Head of caudate nucleus (tissue), 42 donors: ENCODE measurements around the gene IMPDH2.
"Not testable (repeated sequence)": the region's sequence is repeated elsewhere in the genome, so short reads cannot be mapped to it uniquely, and the experiment has no call there.

ENCODE experiments used
- DNase-seq, 42 donors: peaks; one replicate each; pipeline versions ENCODE4 v3.0.0 to v3.0.0-alpha.2; 2020 to 2021; ENCODE audit warnings: mixed read lengths in 7 of 42
- intact Hi-C: fragments of 100-400 bp; cut with DNase I; formaldehyde crosslinking; loops from one replicate; pipeline ENCODE4 v1.15.0; 2022

IMPDH2 gene

GRCh38 chr3:49012441-49013017 is 16.7 kb downstream of the IMPDH2 start:
- intact Hi-C loops = no loop called here
- no peak for DNase-seq

GRCh38 chr3:49009396-49009795 is 19.8 kb downstream of the IMPDH2 start:
- DNase-seq = no peak
- intact Hi-C loops = no loop called here

- DNase-seq, intact Hi-C loops: not testable (repeated sequence)
Measured at GRCh38 chr3:49008627-49009026, 20.6 kb downstream of the IMPDH2 start.

- peak; percentile 43 to 92 (median 83) for DNase-seq
- intact Hi-C loops = no loop called here
Measured at GRCh38 chr3:49007771-49008528, 21.2 kb downstream of the IMPDH2 start.

- intact Hi-C loops = no loop called here
- peak; percentile 86 to 98 (median 94) for DNase-seq
Measured at GRCh38 chr3:49007068-49007770, 22.0 kb downstream of the IMPDH2 start, which contains the start of gene WDR6. Gene WDR6 (plus strand): TSS chr3:49007391. CDS start chr3:49007432, 41 bp downstream.

- peak in 18 of 42 donors; percentile 28 to 66 (median 42) for DNase-seq
- intact Hi-C loops = no loop called here
Measured at GRCh38 chr3:49006408-49007067, 22.7 kb downstream of the IMPDH2 start.

GRCh38 chr3:49005998-49006397 is 23.2 kb downstream of the IMPDH2 start:
- intact Hi-C loops = no loop called here
- DNase-seq = no peak

GRCh38 chr3:49005303-49005680 is 23.9 kb downstream of the IMPDH2 start:
- intact Hi-C loops = no loop called here
- no peak for DNase-seq

- intact Hi-C loops = no loop called here
- DNase-seq = peak in 6 of 42 donors; percentile 42 to 66 (median 57)
Measured at GRCh38 chr3:49004352-49005302, 24.6 kb downstream of the IMPDH2 start.

GRCh38 chr3:49001155-49001554 is 28.0 kb downstream of the IMPDH2 start:
- intact Hi-C loops = no loop called here
- DNase-seq = no peak

GRCh38 chr3:48999085-48999858 is 29.9 kb downstream of the IMPDH2 start:
- DNase-seq = no peak
- intact Hi-C loops = no loop called here

GRCh38 chr3:48997714-48998637 is 31.2 kb downstream of the IMPDH2 start:
- peak; percentile 58 to 91 (median 78) for DNase-seq
- intact Hi-C loops = no loop called here

GRCh38 chr3:48997102-48997635 is 32.0 kb downstream of the IMPDH2 start:
- DNase-seq = no peak
- intact Hi-C loops = no loop called here

GRCh38 chr3:48996640-48997039 is 32.6 kb downstream of the IMPDH2 start:
- no peak for DNase-seq
- intact Hi-C loops = no loop called here

- no peak for DNase-seq
- intact Hi-C loops = no loop called here
Measured at GRCh38 chr3:48993834-48994233, 35.4 kb downstream of the IMPDH2 start.

- intact Hi-C loops = no loop called here
- no peak for DNase-seq
Measured at GRCh38 chr3:48991851-48992545, 37.2 kb downstream of the IMPDH2 start.
